Mesendoderm (in vitro differentiated cells): Measurements from ENCODE around the gene LZTFL1.

ENCODE experiments used
- DNase-seq: peaks from one replicate; pipeline ENCODE4 v3.0.0; 2013
- H2AK5ac ChIP-seq: 2 replicates; pipeline ENCODE4 v1.6.1; 2013; ENCODE audit warnings: low read length, inconsistent platforms
- H2BK120ac ChIP-seq: 2 replicates; pipeline ENCODE4 v1.6.1; 2013; ENCODE audit warnings: low read depth, mild to moderate bottlenecking, low read length, moderate library complexity, mixed read lengths
- H2BK15ac ChIP-seq: replicated peaks from 2 replicates; pipeline ENCODE4 v1.6.1; 2013; ENCODE audit warnings: low read depth, mild to moderate bottlenecking, moderate library complexity
- H2BK5ac ChIP-seq: 2 replicates; pipeline ENCODE4 v1.6.1; 2013; ENCODE audit warnings: low read length, inconsistent platforms
- H3K18ac ChIP-seq: 2 replicates; pipeline ENCODE4 v1.6.1; 2013; ENCODE audit warnings: mild to moderate bottlenecking, low read length, mixed read lengths
- H3K23ac ChIP-seq: one replicate; pipeline ENCODE4 v1.6.1; 2013; ENCODE audit warnings: low read length
- H3K27ac ChIP-seq: 2 replicates; pipeline ENCODE4 v1.5.1; 2013; ENCODE audit warnings: low read depth, mild to moderate bottlenecking, inconsistent platforms, low read length, moderate library complexity
- H3K27me3 ChIP-seq: 2 replicates; pipeline ENCODE4 v1.6.1; 2013; ENCODE audit warnings: low read length, control low read depth, mild to moderate bottlenecking, inconsistent platforms; ENCODE audit not compliant: insufficient read depth, poor library complexity
- H3K36me3 ChIP-seq: 2 replicates; pipeline ENCODE4 v1.6.1; 2013; ENCODE audit warnings: low read length, inconsistent platforms; ENCODE audit not compliant: control insufficient read depth, insufficient read depth
- H3K4ac ChIP-seq: one replicate; pipeline ENCODE4 v1.6.1; 2013; ENCODE audit warnings: low read depth, mild to moderate bottlenecking, low read length, moderate library complexity
- H3K4me1 ChIP-seq: 2 replicates; pipeline ENCODE4 v1.6.1; 2013; ENCODE audit warnings: low read depth, low read length, inconsistent platforms; ENCODE audit not compliant: control insufficient read depth
- H3K4me2 ChIP-seq: 2 replicates; pipeline ENCODE4 v1.6.1; 2013; ENCODE audit warnings: low read length
- H3K4me3 ChIP-seq: 2 replicates; pipeline ENCODE4 v1.5.1; 2013; ENCODE audit warnings: mild to moderate bottlenecking, low read length
- H3K56ac ChIP-seq: one replicate; pipeline ENCODE4 v1.6.1; 2013; ENCODE audit warnings: low read length
- H3K79me1 ChIP-seq: 2 replicates; pipeline ENCODE4 v1.6.1; 2013; ENCODE audit warnings: low read length, inconsistent platforms
- H3K79me2 ChIP-seq: 2 replicates; pipeline ENCODE4 v1.6.1; 2013; ENCODE audit warnings: mild to moderate bottlenecking, low read length; ENCODE audit not compliant: control insufficient read depth, insufficient read depth
- H3K9ac ChIP-seq: 2 replicates; pipeline ENCODE4 v1.6.1; 2013; ENCODE audit warnings: low read length, inconsistent platforms
- H4K5ac ChIP-seq: one replicate; pipeline ENCODE4 v1.6.1; 2013; ENCODE audit warnings: low read length
- H4K8ac ChIP-seq: one replicate; pipeline ENCODE4 v1.6.1; 2013; ENCODE audit warnings: low read depth, mild to moderate bottlenecking, control low read depth, low read length, moderate library complexity
- WGBS: extraction: QIAGEN DNeasy Blood & Tissue Kit; methylation state at CpG from one replicate; pipeline ENCODE4 v1.1.7; 2013; ENCODE audit warnings: low lambda C conversion rate, missing lambda C conversion rate; ENCODE audit not compliant: insufficient coverage; ENCODE audit errors: extremely low coverage; 5-methylcytosine and 5-hydroxymethylcytosine counted together

Gene LZTFL1

DNA sequence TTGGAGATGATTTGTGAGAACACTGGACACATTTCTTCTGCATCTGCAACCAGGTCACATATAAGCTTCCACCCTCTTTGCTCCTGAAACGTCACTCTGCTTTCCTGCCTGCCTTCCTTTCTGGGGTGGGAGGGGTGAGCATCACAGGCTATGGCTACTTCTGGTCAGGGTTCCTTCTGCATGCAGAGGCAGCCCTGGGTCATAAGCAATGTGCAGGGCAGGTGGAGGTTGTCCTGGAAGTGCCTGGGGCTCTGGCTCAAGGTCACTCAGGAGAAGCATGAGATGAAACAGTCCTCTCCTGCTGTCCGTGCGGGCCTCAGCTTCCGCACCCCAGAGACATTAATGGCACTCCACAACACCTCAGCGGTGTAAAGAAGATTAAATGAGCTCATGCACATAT, 60.6 kb downstream of the LZTFL1 start:
- no peak overlapping the region for H2AK5ac ChIP-seq
- H3K4ac ChIP-seq, result no peak overlapping the region
- no peaks in the 10 kb centered on the region for H3K4me1 ChIP-seq
- H3K9ac ChIP-seq, result no peak overlapping the region
- H2BK5ac ChIP-seq, result no peak overlapping the region
- no peak overlapping the region for H3K4me3 ChIP-seq
- H4K5ac ChIP-seq, result no peak overlapping the region
- WGBS, result no CpG with 5 or more reads among the region's 5 CpGs
- H3K56ac ChIP-seq, result no peak overlapping the region
- no peak overlapping the region for H3K23ac ChIP-seq
- H3K27me3 ChIP-seq, result no peaks in the 10 kb centered on the region
- H4K8ac ChIP-seq, result no peak overlapping the region
- no peak overlapping the region for H3K18ac ChIP-seq
- H3K79me2 ChIP-seq, result no peaks in the 10 kb centered on the region
- no peak overlapping the region for H3K4me2 ChIP-seq
- H3K27ac ChIP-seq, result no peak overlapping the region
- no peak overlapping the region for H2BK120ac ChIP-seq
- no peak overlapping the region for H2BK15ac ChIP-seq
- no peak for DNase-seq
- H3K79me1 ChIP-seq, result no peaks in the 10 kb centered on the region
- no peaks in the 10 kb centered on the region for H3K36me3 ChIP-seq

DNA sequence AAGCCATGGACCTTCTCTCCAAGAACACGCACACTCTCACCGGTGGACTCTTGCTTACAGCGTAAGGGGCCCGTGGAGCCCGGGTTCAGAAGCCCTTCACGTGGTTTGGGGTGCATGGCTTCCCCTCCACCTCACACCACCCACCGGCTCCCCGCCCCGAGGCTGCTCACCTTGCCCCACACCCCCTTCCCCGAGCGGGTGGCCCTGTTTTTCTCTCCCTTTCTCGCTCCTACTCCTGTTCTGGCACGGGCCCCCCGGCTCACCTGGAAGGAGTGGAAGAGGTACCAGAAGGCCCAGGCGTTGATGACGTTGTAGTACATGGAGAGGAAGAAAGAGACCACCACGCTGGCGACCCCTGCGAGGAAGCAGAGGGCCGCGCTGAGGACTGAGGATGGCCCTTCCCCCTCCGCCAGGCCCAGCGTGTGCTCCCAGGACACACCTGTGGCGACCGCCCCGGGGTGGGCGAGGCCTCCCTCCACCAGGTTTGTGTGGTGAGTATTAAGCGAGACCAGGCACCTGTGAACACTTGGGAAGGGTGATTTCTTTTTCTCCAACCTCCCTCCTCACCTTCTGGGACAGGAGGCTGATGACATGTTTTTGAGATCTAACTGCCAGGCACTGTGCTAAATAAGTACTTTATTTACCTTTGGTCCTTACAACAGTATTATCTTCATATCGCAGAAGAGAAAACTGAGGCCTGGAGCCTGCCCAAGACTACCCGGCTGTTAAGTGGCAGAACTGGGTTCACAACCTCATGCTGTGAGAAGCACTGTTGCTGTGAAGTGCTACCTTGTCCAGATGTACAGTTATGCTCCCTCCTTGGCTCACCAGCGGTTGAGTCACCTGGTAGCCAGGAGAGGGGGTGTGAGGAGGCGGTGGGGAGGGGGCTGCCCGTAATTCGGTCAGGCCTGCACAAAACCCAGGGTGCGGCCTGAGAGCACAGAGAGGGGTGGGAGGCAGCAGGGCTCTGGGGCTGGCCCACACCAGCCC, 61.9 kb downstream of the LZTFL1 start:
- Histone ChIP-seq H3K4ac (no peak overlapping the region), H2AK5ac (no peak overlapping the region), H2BK15ac (no peak overlapping the region), H3K9ac (no peak overlapping the region), H3K79me2 (no peaks in the 10 kb centered on the region), H4K8ac (no peak overlapping the region), H3K36me3 (no peaks in the 10 kb centered on the region), H3K27ac (no peak overlapping the region), H2BK120ac (no peak overlapping the region), H3K4me3 (no peak overlapping the region), H4K5ac (no peak overlapping the region), H3K27me3 (no peaks in the 10 kb centered on the region), H3K23ac (no peak overlapping the region), H3K4me2 (no peak overlapping the region), H3K18ac (no peak overlapping the region), H3K56ac (no peak overlapping the region), H2BK5ac (no peak overlapping the region), H3K79me1 (no peaks in the 10 kb centered on the region), H3K4me1 (no peaks in the 10 kb centered on the region)
- no CpG with 5 or more reads among the region's 35 CpGs for WGBS
- DNase-seq, result no peak

DNA sequence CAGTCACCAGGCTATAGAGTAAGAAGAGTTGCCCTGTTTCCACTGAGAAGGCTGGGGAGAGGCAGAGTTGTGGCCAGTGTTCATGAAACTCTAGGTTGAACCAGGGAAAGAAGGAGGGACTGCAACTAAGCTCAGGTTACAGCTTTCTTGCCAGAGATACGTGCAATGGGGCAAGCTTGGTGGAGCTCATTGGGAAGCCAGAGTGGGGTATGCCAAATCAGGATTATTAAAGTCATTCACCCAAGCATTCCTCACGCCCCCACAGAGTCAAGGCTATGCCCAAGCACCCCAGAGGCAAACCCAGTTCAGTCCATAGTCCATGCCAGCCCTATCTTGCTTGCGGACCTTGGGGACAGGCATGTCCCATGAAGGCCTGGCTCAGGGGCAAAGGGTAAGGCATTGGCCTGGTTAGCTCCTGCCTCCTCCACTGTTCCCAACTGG, 63.1 kb downstream of the LZTFL1 start:
- WGBS, result no CpG with 5 or more reads among the region's 3 CpGs

DNA sequence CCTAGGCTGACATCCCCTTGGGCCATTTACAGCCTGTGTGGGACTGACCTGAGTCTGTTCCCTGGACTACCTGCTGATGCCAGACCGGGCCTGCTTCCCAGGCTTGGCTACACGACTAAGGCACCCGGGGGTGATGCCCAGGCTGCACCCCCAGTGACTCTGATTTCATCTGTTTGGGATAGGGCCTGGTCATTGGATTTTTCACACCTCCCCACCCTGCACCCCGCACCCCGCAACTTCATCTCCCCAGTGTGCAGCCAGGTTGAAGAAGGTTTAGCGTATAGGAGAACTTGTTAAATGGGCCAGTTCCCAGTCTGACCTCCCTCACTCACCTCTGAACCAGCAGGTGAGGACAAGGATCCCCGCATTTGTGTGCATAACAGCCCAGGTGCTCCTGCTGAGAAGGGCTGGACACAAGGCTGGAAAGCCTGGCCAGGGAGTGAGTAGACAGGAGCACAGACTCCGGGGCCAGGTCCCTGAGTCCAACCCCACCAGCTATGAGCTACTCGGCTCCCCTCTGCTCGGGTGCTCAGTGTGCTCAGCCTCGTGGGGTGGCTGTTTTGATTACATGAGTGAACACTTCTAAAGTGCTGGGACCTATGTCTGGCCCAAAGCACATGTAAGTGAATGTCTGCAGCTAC, 64.1 kb downstream of the LZTFL1 start:
- Histone ChIP-seq H3K79me1 (no peaks in the 10 kb centered on the region), H3K4me1 (no peaks in the 10 kb centered on the region), H4K8ac (no peak overlapping the region), H3K27ac (no peak overlapping the region), H2BK5ac (no peak overlapping the region), H2BK120ac (no peak overlapping the region), H3K79me2 (no peaks in the 10 kb centered on the region), H3K9ac (no peak overlapping the region), H3K56ac (no peak overlapping the region), H2AK5ac (no peak overlapping the region), H3K4me2 (no peak overlapping the region), H3K18ac (no peak overlapping the region), H4K5ac (no peak overlapping the region), H3K4ac (no peak overlapping the region), H3K36me3 (no peaks in the 10 kb centered on the region), H3K27me3 (no peaks in the 10 kb centered on the region), H3K23ac (no peak overlapping the region), H2BK15ac (no peak overlapping the region), H3K4me3 (no peak overlapping the region)
- no CpG with 5 or more reads among the region's 11 CpGs for WGBS
- no peak for DNase-seq

More for the DNA sequence above, 63.1 kb downstream of the LZTFL1 start:
- Histone ChIP-seq H4K8ac (no peak overlapping the region), H3K9ac (no peak overlapping the region), H2BK5ac (no peak overlapping the region), H3K4me3 (no peak overlapping the region), H4K5ac (no peak overlapping the region), H2BK120ac (no peak overlapping the region), H2AK5ac (no peak overlapping the region), H3K4ac (no peak overlapping the region), H2BK15ac (no peak overlapping the region), H3K36me3 (no peaks in the 10 kb centered on the region), H3K56ac (no peak overlapping the region), H3K79me1 (no peaks in the 10 kb centered on the region), H3K4me1 (no peaks in the 10 kb centered on the region), H3K18ac (no peak overlapping the region), H3K27ac (no peak overlapping the region), H3K27me3 (no peaks in the 10 kb centered on the region), H3K4me2 (no peak overlapping the region), H3K23ac (no peak overlapping the region), H3K79me2 (no peaks in the 10 kb centered on the region)
- no peak for DNase-seq

DNA sequence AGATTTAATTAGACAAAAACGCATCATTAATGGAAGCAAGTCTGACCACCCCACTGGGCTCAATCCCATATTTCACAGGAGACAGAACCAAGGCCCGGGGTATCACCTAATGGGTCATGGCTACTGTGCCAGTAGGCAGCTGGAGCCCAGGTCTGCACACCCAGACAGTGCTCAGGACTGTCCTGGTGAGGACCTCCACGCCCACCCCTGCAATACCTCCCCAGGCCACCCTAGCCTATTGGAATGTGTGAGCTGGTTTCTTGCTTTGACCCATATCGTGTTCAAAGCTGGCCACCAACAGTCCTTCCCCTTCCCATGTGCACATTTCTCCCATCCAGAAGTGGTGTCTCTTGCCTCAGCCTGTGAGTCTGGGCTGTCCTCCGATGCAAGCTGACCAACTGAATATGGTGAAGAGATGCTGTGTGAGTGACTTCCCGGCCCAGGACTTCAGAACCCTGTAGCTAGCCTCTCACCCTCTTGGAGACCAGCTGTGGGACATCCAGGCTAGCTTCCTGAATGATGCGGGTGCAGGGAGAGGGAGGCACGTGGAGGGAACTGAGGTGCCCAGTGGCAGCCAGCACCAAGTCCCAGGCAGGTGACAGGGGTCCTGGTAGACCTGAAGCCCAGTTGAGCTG, 64.7 kb downstream of the LZTFL1 start:
- Histone ChIP-seq H3K4ac (no peak overlapping the region), H2AK5ac (no peak overlapping the region), H3K4me1 (no peaks in the 10 kb centered on the region), H4K5ac (no peak overlapping the region), H3K9ac (no peak overlapping the region), H4K8ac (no peak overlapping the region), H2BK120ac (no peak overlapping the region), H3K4me3 (no peak overlapping the region), H3K4me2 (no peak overlapping the region), H3K18ac (no peak overlapping the region), H3K23ac (no peak overlapping the region), H2BK5ac (no peak overlapping the region), H3K27ac (no peak overlapping the region), H2BK15ac (no peak overlapping the region), H3K79me1 (no peaks in the 10 kb centered on the region), H3K36me3 (no peaks in the 10 kb centered on the region), H3K27me3 (no peaks in the 10 kb centered on the region), H3K56ac (no peak overlapping the region), H3K79me2 (no peaks in the 10 kb centered on the region)
- WGBS, result no CpG with 5 or more reads among the region's 8 CpGs
- no peak for DNase-seq
